ENCODE data around the gene SCP2D1. TPM values are rescaled to one million over a fixed set of nuclear protein-coding genes. Genes with fewer than 3 reads are reported as not detected.

The SCP2D1 gene
- total RNA-seq, 1 experiment from 2014 or later: not detected

Other genes with a start within 250 kb of the SCP2D1 start
- 84.3 and 88.0 TPM in 2 replicates for gene SMIM26, start 246.4 kb upstream of the SCP2D1 start, total RNA-seq (2014; rRNA removed)
- gene DTD1, start 225.7 kb upstream of the SCP2D1 start, total RNA-seq (2014; rRNA removed): 71.4 and 78.7 TPM in 2 replicates

All from LHCN-M2 (cell line).